ENCODE measurements around the gene OR2J1. TPM values are rescaled to one million over a fixed set of nuclear protein-coding genes. Genes with fewer than 3 reads are reported as not detected.

The OR2J1 gene
- total and polyA plus RNA-seq, 2 donors (not counting 1 experiment from before 2014, with no cell fraction given) = not detected

GRCh38 chr6:29137724-29138123, 38.4 kb downstream of the OR2J1 start:
- Histone ChIP-seq H3K36me3 (ENCODE audit: control insufficient read depth, insufficient read depth, low read length) (no peaks in the 10 kb centered on the region), H3K4me2 (ENCODE audit: extremely low read depth, insufficient read depth, low read length) (no peak overlapping the region), H3K4me3 (replicated peaks in 1 of 4; ENCODE audit: control extremely low read depth in 1 of 4, insufficient read depth in 1 of 4, low read depth in 3 of 4, low read length in 4 of 4) (no peak overlapping the region), H3K27ac (ENCODE audit: insufficient read depth, low read length) (no peak overlapping the region), H3K27me3 (ENCODE audit: control insufficient read depth, insufficient read depth, low read length) (no peaks in the 10 kb centered on the region), H3K9ac (ENCODE audit: insufficient read depth, low read length) (no peak overlapping the region), H4K20me1 (ENCODE audit: control insufficient read depth, extremely low read depth, insufficient read depth, low read length) (no peaks in the 10 kb centered on the region), H3K9me3 (ENCODE audit: control insufficient read depth, insufficient read depth, low read depth, low read length) (no peaks in the 10 kb centered on the region), H3K4me1 (ENCODE audit: control insufficient read depth, extremely low read depth, insufficient read depth, low read length) (no peaks in the 10 kb centered on the region), H2AFZ (ENCODE audit: low read length) (no peak overlapping the region), H3K79me2 (ENCODE audit: control insufficient read depth, insufficient read depth, low read length) (no peaks in the 10 kb centered on the region)
- DNase-seq (ENCODE audit: low read depth in 2 of 2) = no peak
- TF ChIP-seq CTCF (conservative IDR thresholded peaks at IDR 0.05 in 1 of 2, IDR thresholded peaks at IDR 0.05 in 1 of 2; ENCODE audit: low read depth in 1 of 2, low read length in 2 of 2) (no peak), EZH2 (IDR thresholded peaks at IDR 0.05; ENCODE audit: low read length, missing control alignments) (no peak)

GRCh38 chr6:29141606-29142005, 42.3 kb downstream of the OR2J1 start:
- Histone ChIP-seq H3K4me1 (ENCODE audit: control insufficient read depth, extremely low read depth, insufficient read depth, low read length) (no peaks in the 10 kb centered on the region), H3K9ac (ENCODE audit: insufficient read depth, low read length) (no peak overlapping the region), H3K27ac (ENCODE audit: insufficient read depth, low read length) (no peak overlapping the region), H3K27me3 (ENCODE audit: control insufficient read depth, insufficient read depth, low read length) (no peaks in the 10 kb centered on the region), H3K9me3 (ENCODE audit: control insufficient read depth, insufficient read depth, low read depth, low read length) (no peaks in the 10 kb centered on the region), H3K36me3 (ENCODE audit: control insufficient read depth, insufficient read depth, low read length) (no peaks in the 10 kb centered on the region), H2AFZ (ENCODE audit: low read length) (no peak overlapping the region), H3K4me2 (ENCODE audit: extremely low read depth, insufficient read depth, low read length) (no peak overlapping the region), H3K4me3 (replicated peaks in 1 of 4; ENCODE audit: control extremely low read depth in 1 of 4, insufficient read depth in 1 of 4, low read depth in 3 of 4, low read length in 4 of 4) (no peak overlapping the region), H4K20me1 (ENCODE audit: control insufficient read depth, extremely low read depth, insufficient read depth, low read length) (no peaks in the 10 kb centered on the region), H3K79me2 (ENCODE audit: control insufficient read depth, insufficient read depth, low read length) (no peaks in the 10 kb centered on the region)
- TF ChIP-seq CTCF (conservative IDR thresholded peaks at IDR 0.05 in 1 of 2, IDR thresholded peaks at IDR 0.05 in 1 of 2; ENCODE audit: low read depth in 1 of 2, low read length in 2 of 2) (no peak), EZH2 (IDR thresholded peaks at IDR 0.05; ENCODE audit: low read length, missing control alignments) (no peak)
- no peak for DNase-seq (ENCODE audit: low read depth in 2 of 2)

GRCh38 chr6:29142309-29142708, 43.0 kb downstream of the OR2J1 start:
- H3K27me3 ChIP-seq (ENCODE audit: control insufficient read depth, insufficient read depth, low read length) = no peaks in the 10 kb centered on the region
- no peak for TF ChIP-seq EZH2 (IDR thresholded peaks at IDR 0.05; ENCODE audit: low read length, missing control alignments)
- TF ChIP-seq CTCF (conservative IDR thresholded peaks at IDR 0.05 in 1 of 2, IDR thresholded peaks at IDR 0.05 in 1 of 2; ENCODE audit: low read depth in 1 of 2, low read length in 2 of 2) = no peak
- no peaks in the 10 kb centered on the region for H3K9me3 ChIP-seq (ENCODE audit: control insufficient read depth, insufficient read depth, low read depth, low read length)
- H3K9ac ChIP-seq (ENCODE audit: insufficient read depth, low read length) = no peak overlapping the region
- H2AFZ ChIP-seq (ENCODE audit: low read length) = no peak overlapping the region
- H3K4me3 ChIP-seq (replicated peaks in 1 of 4; ENCODE audit: control extremely low read depth in 1 of 4, insufficient read depth in 1 of 4, low read depth in 3 of 4, low read length in 4 of 4) = no peak overlapping the region
- no peaks in the 10 kb centered on the region for H3K36me3 ChIP-seq (ENCODE audit: control insufficient read depth, insufficient read depth, low read length)
- H3K4me2 ChIP-seq (ENCODE audit: extremely low read depth, insufficient read depth, low read length) = no peak overlapping the region
- no peaks in the 10 kb centered on the region for H3K79me2 ChIP-seq (ENCODE audit: control insufficient read depth, insufficient read depth, low read length)
- DNase-seq (ENCODE audit: low read depth in 2 of 2) = no peak
- no peaks in the 10 kb centered on the region for H4K20me1 ChIP-seq (ENCODE audit: control insufficient read depth, extremely low read depth, insufficient read depth, low read length)
- H3K4me1 ChIP-seq (ENCODE audit: control insufficient read depth, extremely low read depth, insufficient read depth, low read length) = no peaks in the 10 kb centered on the region
- H3K27ac ChIP-seq (ENCODE audit: insufficient read depth, low read length) = no peak overlapping the region

Data from fibroblast of lung (primary cell).